ENCODE measurements around the gene TXNRD3.

GRCh38 chr3:126612479-126613205 lies 42.3 kb downstream of the TXNRD3 start:
- TF ChIP-seq EZH2 (IDR thresholded peaks at IDR 0.05; ENCODE audit: low read length), result no peak
- TF ChIP-seq, protein P1, sequence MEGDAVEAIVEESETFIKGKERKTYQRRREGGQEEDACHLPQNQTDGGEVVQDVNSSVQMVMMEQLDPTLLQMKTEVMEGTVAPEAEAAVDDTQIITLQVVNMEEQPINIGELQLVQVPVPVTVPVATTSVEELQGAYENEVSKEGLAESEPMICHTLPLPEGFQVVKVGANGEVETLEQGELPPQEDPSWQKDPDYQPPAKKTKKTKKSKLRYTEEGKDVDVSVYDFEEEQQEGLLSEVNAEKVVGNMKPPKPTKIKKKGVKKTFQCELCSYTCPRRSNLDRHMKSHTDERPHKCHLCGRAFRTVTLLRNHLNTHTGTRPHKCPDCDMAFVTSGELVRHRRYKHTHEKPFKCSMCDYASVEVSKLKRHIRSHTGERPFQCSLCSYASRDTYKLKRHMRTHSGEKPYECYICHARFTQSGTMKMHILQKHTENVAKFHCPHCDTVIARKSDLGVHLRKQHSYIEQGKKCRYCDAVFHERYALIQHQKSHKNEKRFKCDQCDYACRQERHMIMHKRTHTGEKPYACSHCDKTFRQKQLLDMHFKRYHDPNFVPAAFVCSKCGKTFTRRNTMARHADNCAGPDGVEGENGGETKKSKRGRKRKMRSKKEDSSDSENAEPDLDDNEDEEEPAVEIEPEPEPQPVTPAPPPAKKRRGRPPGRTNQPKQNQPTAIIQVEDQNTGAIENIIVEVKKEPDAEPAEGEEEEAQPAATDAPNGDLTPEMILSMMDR (optimal IDR thresholded peaks at IDR 0.05 in 1 of 3, IDR thresholded peaks at IDR 0.05 in 1 of 3, conservative IDR thresholded peaks at IDR 0.05 in 1 of 3; ENCODE audit: extremely low read depth in 1 of 3, insufficient read depth in 2 of 3, low read length in 3 of 3), result no peak

Measured in keratinocyte (primary cell).